B cell (primary cell): ENCODE measurements around the gene ITSN1. TPM values are rescaled to one million over a fixed set of nuclear protein-coding genes. Genes with fewer than 3 reads are reported as not detected.
"Not testable (repeated sequence)": the region's sequence is repeated elsewhere in the genome, so short reads cannot be mapped to it uniquely, and the experiment has no call there.

ENCODE experiments used
- ATAC-seq: fragments of 200-7000 bp; cut with Tn5 transposase; one replicate; pipeline ENCODE4 v1.10.0; 2021; ENCODE audit warnings: low read depth, mild to moderate bottlenecking, moderate number of reproducible peaks, moderate library complexity
- CTCF ChIA-PET: fragments of 350-600 bp; sonication (Branson Sonifier 250); formaldehyde crosslinking; loops from one replicate; lab custom pipeline; 2021; ENCODE audit warnings: antibody characterized with exemption, inconsistent platforms; lab: Charles Lee
- POLR2A ChIA-PET: fragments of 350-600 bp; sonication (Branson Sonifier 250); formaldehyde crosslinking; loops from one replicate; lab custom pipeline; 2021; ENCODE audit warnings: antibody characterized with exemption; lab: Charles Lee
- DNase-seq: peaks from one replicate; pipeline ENCODE4 v3.0.0; 2013
- H2AFZ ChIP-seq: 2 replicates; pipeline ENCODE4 v1.6.1; 2012; ENCODE audit warnings: mild to moderate bottlenecking, low read depth, low read length; ENCODE audit not compliant: insufficient read depth, poor library complexity, severe bottlenecking
- H3K27ac ChIP-seq, 2 donors: 1 replicate in 1 of 2; 2 replicates in 1 of 2; pipeline ENCODE4 v1.5.1; 2012 to 2013; ENCODE audit warnings: low read length in 2 of 2, mild to moderate bottlenecking in 2 of 2, moderate library complexity in 1 of 2
- H3K27me3 ChIP-seq, 4 experiments: fragments of 200-600 bp in 1 of 4; sonication (generic) in 1 of 4; replicated peaks in 1 of 4; 1 replicate in 2 of 4; 2 replicates in 2 of 4; pipeline versions ENCODE4 v1.6.1 to v1.7.0; 2013 to 2016; ENCODE audit warnings: low read length in 3 of 4, mild to moderate bottlenecking in 2 of 4, mixed read lengths in 1 of 4, moderate library complexity in 1 of 4; ENCODE audit not compliant: insufficient read depth in 4 of 4, control insufficient read depth in 3 of 4; ENCODE audit errors: control extremely low read depth in 1 of 4
- H3K36me3 ChIP-seq, 2 experiments: replicated peaks in 1 of 2; 1 replicate in 1 of 2; 2 replicates in 1 of 2; pipeline versions ENCODE4 v1.6.1 to v1.7.1; 2013; ENCODE audit warnings: low read length in 1 of 2; ENCODE audit not compliant: insufficient read depth in 2 of 2, control insufficient read depth in 1 of 2; ENCODE audit errors: control extremely low read depth in 1 of 2, extremely low read depth in 1 of 2
- H3K4me1 ChIP-seq, 2 donors: fragments of 200-600 bp in 1 of 2; sonication (generic) in 1 of 2; 1 replicate in 1 of 2; 2 replicates in 1 of 2; pipeline versions ENCODE4 v1.5.1 to v1.6.1; 2013 to 2017; ENCODE audit warnings: low read length in 2 of 2; ENCODE audit not compliant: control insufficient read depth in 2 of 2, insufficient read depth in 2 of 2
- H3K4me2 ChIP-seq: replicated peaks from 2 replicates; pipeline ENCODE3; 2012; ENCODE audit warnings: mild to moderate bottlenecking, low read depth, low read length; ENCODE audit not compliant: poor library complexity, severe bottlenecking
- H3K4me3 ChIP-seq, 5 experiments: fragments of 200-600 bp in 1 of 5; sonication (generic) in 1 of 5; 1 replicate in 3 of 5; 2 replicates in 2 of 5; pipeline versions ENCODE4 v1.5.1 to v1.7.0; 2011 to 2016; ENCODE audit warnings: low read length in 4 of 5, mild to moderate bottlenecking in 4 of 5, low read depth in 2 of 5, control low read depth in 1 of 5, moderate library complexity in 1 of 5; ENCODE audit not compliant: insufficient read depth in 1 of 5; ENCODE audit errors: control extremely low read depth in 1 of 5, extremely low read depth in 1 of 5
- H3K79me2 ChIP-seq: fragments of 200-600 bp; sonication (generic); one replicate; pipeline ENCODE4 v1.6.0; 2016; ENCODE audit warnings: low read length; ENCODE audit not compliant: control insufficient read depth, insufficient read depth
- H3K9ac ChIP-seq: fragments of 200-600 bp; sonication (generic); 2 replicates; pipeline ENCODE4 v1.6.1; 2017; ENCODE audit warnings: mild to moderate bottlenecking, low read length, moderate library complexity
- H3K9me3 ChIP-seq, 3 donors: one replicate each; pipeline versions ENCODE4 v1.6.1 to v1.7.1; 2013; ENCODE audit warnings: low read length in 2 of 3; ENCODE audit not compliant: control insufficient read depth in 2 of 3, insufficient read depth in 1 of 3; ENCODE audit errors: control extremely low read depth in 1 of 3
- H4K20me1 ChIP-seq: 2 replicates; pipeline ENCODE4 v1.6.0; 2012; ENCODE audit warnings: mild to moderate bottlenecking, low read length; ENCODE audit not compliant: insufficient read depth, control insufficient read depth, poor library complexity, severe bottlenecking
- H3K27ac Mint-ChIP-seq: one replicate; pipeline ENCODE4 v1.8.0; 2021; ENCODE audit warnings: mixed read lengths
- H3K27me3 Mint-ChIP-seq: one replicate; pipeline ENCODE4 v1.8.0; 2021; ENCODE audit warnings: mixed read lengths
- H3K4me1 Mint-ChIP-seq: one replicate; pipeline ENCODE4 v1.8.0; 2021; ENCODE audit warnings: mixed read lengths
- H3K4me3 Mint-ChIP-seq: one replicate; pipeline ENCODE4 v1.8.0; 2021; ENCODE audit warnings: mixed read lengths
- H3K9me3 Mint-ChIP-seq: one replicate; pipeline ENCODE4 v1.8.0; 2022; ENCODE audit warnings: mixed read lengths; ENCODE audit not compliant: insufficient read depth
- CTCF ChIP-seq: fragments of 200-600 bp; IDR thresholded peaks from one replicate; pipeline ENCODE4 v1.8.0; 2022; ENCODE audit warnings: antibody characterized with exemption, mild to moderate bottlenecking
- EZH2 ChIP-seq: IDR thresholded peaks from 2 replicates; pipeline ENCODE4 v1.6.1; 2012; ENCODE audit warnings: borderline replicate concordance, low read depth, mild to moderate bottlenecking, moderate library complexity, low read length; ENCODE audit not compliant: insufficient read depth, poor library complexity, severe bottlenecking
- WGBS: methylation state at CpG from one replicate; pipeline ENCODE4 v1.1.5; 2013; ENCODE audit warnings: missing lambda C conversion rate; ENCODE audit not compliant: insufficient coverage; 5-methylcytosine and 5-hydroxymethylcytosine counted together
- intact Hi-C: fragments of 100-400 bp; cut with micrococcal nuclease; formaldehyde crosslinking; loops from one replicate; pipeline ENCODE4 v1.10.0; 2022
- polyA plus RNA-seq: library from polyadenylated mRNA; depleted of rRNA; stranded (reverse); fragments of >200 nt; gene quantifications from 2 replicates; pipeline ENCODE4 v1.2.3, GENCODE V29; 2012
- total RNA-seq, 2 donors: library from RNA; stranded (reverse); fragments of 120-200 nt in 1 of 2; gene quantifications; 1 replicate in 1 of 2; 2 replicates in 1 of 2; pipeline versions ENCODE4 v1.2.3 to v1.2.4, GENCODE V29; 2013 to 2022

The ITSN1 gene
- total and polyA plus RNA-seq, 2 donors (not counting 1 experiment from before 2014, with no cell fraction given) = 0.31 to 2.4 TPM

- DNase-seq = no peak
- no peak for TF ChIP-seq CTCF
- no peak for TF ChIP-seq EZH2
- Histone ChIP-seq H3K79me2 (no peaks in the 10 kb centered on the region), H3K9ac (no peak overlapping the region), H3K36me3 (no peaks in the 10 kb centered on the region), H3K4me3 (no peak overlapping the region), H3K9me3 (no peaks in the 10 kb centered on the region), H3K27ac (no peak overlapping the region), H3K4me2 (no peak overlapping the region), H3K4me1 (no peaks in the 10 kb centered on the region), H2AFZ (no peak overlapping the region), H4K20me1 (no peaks in the 10 kb centered on the region), H3K27me3 (peaks cover 0 to 4% (median 0%) of the 10 kb centered on the region in 4 experiments)
- H3K27ac Mint-ChIP-seq = no peak overlapping the region
- no peaks in the 10 kb centered on the region for H3K4me1 Mint-ChIP-seq
- ChIA-PET CTCF (no interaction called here), POLR2A (no interaction called here)
- H3K4me3 Mint-ChIP-seq = no peak overlapping the region
- ATAC-seq = no peak
- no peaks in the 10 kb centered on the region for H3K9me3 Mint-ChIP-seq
- H3K27me3 Mint-ChIP-seq = peaks cover 17% of the 10 kb centered on the region
- intact Hi-C loops = no loop called here
- no CpG with 5 or more reads among the region's 3 CpGs for WGBS
Observed at GRCh38 chr21:33861125-33861524, 218.8 kb downstream of the ITSN1 start.

GRCh38 chr21:33863191-33863590 lies 220.9 kb downstream of the ITSN1 start:
- H4K20me1 ChIP-seq, intact Hi-C loops, H3K4me2 ChIP-seq, H3K36me3 ChIP-seq, H2AFZ ChIP-seq, ATAC-seq, CTCF ChIA-PET, H3K9me3 ChIP-seq, H3K4me1 Mint-ChIP-seq, H3K4me3 Mint-ChIP-seq, DNase-seq, H3K9ac ChIP-seq, H3K9me3 Mint-ChIP-seq, H3K79me2 ChIP-seq, H3K4me1 ChIP-seq, H3K27me3 ChIP-seq, H3K4me3 ChIP-seq, H3K27ac Mint-ChIP-seq, H3K27ac ChIP-seq: not testable (repeated sequence)
- WGBS = 91% methylated on average over 4 of the region's 8 CpGs
- POLR2A ChIA-PET = interaction anchor here (0.6 kb wide), 1 partner anchor 253 kb away, joined by 4 read pairs; no protein-coding TSS in a partner anchor
- H3K27me3 Mint-ChIP-seq = peaks cover 13% of the 10 kb centered on the region
